NCI-H1930 (cell line): ENCODE measurements around the gene KLKB1.
"Not testable (repeated sequence)": the region's sequence is repeated elsewhere in the genome, so short reads cannot be mapped to it uniquely, and the experiment has no call there.

Experiments
- DNase-seq, 2 experiments: peaks; one replicate each; lab custom pipeline; 2025; lab: John Stamatoyannopoulos, UW

KLKB1 gene

GRCh38 chr4:186265683-186266652 is 38.7 kb downstream of the KLKB1 start, which contains the start of gene F11:
TSS of gene F11 (plus strand) at chr4:186266189. CDS start at chr4:186267137, 948 bp downstream.
- DNase-seq, result no peak

DNA sequence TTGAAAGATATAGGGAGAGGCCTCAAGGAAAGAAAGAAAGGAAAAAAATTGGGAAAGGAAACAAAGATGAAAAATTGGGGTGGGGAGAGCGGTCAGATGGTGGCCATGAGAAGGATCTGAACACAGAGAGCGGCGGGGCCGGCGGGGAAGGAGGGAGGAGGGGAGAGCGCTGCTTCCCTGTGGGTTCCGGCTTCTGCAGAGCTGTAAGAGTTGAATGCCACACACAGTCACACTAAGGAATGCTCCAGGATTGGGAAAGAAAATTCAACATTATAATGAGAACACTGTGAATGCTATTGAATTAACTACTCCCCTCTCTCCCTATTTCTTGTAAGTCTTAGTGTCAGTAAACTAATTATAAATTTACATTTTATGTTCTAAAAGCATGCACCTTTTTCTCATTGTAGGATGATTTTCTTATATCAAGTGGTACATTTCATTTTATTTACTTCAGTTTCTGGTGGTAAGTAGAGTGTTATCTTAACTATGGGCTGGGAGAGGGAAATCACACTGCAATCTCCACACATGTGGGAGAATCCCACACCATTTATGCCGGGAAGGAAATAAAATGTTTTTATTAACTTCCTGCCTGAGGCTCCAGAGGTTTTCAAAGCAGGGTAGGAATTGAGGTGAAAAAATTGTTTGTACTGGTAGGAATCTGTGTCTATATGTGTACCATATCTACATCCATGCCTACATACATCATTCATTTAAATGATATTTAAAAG is 39.6 kb downstream of the KLKB1 start:
- DNase-seq, result no peak

GRCh38 chr4:186271081-186271678 is 43.9 kb downstream of the KLKB1 start:
- DNase-seq, result no peak

DNA sequence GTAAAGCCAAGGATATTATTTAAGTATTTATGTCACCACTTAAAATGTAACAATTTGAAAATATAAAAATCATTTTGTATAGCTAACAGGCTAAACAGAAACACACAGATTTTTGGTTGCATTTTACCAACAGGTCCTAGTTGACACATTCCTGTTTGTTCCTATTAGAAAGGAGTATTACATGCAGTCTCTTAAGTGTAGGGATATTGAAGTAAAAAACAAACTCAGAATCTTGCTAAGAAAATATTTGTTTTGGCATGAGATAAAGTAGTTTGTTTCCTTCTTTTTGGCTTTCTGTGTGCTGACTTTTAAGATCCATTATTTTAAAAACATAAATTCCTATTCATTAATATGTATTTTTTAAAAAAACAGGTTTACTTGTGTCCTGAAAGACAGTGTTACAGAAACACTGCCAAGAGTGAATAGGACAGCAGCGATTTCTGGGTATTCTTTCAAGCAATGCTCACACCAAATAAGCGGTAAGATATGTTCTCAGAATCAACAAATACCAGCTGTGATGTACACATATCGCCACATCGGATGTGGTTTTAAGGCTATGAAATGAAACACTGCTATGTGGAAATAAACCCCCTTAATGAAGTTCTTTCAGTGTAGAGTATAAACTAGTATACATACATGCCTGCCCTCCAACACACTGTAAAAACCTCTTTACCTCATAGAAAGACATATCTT is 45.5 kb downstream of the KLKB1 start:
- no peak for DNase-seq

DNA sequence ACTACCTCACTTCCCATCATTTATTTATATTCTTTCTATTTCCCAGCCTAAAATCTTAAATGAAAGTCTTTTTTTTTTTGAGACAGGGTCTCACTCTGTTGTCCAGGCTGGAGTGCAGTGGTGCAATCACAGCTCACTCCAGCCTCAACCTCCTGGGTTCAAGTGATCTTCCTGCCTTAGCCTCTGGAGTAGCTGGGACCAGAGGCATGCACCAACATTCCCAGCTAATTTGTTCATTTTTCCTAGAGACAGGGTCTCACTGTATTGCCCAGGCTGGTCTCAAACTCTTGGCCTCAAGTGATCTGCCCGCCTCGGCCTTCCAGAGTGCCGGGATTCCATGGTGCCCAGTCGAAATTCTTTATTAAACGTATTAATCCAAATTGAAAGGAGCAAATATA is 46.1 kb downstream of the KLKB1 start:
- DNase-seq, result not testable (repeated sequence)

DNA sequence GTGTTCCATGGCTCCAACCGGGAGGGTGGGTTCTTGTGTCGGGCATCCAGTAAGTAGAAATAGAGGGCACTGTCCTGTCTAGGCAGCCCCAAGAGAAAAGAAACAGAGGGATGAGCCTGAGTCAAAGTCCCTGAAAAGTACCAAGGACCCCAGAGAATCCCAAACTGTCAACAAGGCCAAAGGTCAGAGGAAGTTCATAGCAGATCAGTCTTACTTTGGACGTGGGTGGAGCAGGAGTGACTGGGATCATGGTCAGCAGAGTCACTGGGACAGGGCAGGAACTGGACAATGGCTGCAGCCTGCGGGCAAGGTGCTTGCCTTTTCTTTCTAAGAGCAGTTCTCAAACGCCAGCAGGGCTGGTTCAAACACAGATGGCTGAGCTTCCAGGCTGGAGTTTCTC is 56.0 kb downstream of the KLKB1 start:
- no peak for DNase-seq

- no peak for DNase-seq
Measured at GRCh38 chr4:186285147-186285546, 57.8 kb downstream of the KLKB1 start.

GRCh38 chr4:186286581-186286980 is 59.3 kb downstream of the KLKB1 start:
- DNase-seq, result no peak

DNA sequence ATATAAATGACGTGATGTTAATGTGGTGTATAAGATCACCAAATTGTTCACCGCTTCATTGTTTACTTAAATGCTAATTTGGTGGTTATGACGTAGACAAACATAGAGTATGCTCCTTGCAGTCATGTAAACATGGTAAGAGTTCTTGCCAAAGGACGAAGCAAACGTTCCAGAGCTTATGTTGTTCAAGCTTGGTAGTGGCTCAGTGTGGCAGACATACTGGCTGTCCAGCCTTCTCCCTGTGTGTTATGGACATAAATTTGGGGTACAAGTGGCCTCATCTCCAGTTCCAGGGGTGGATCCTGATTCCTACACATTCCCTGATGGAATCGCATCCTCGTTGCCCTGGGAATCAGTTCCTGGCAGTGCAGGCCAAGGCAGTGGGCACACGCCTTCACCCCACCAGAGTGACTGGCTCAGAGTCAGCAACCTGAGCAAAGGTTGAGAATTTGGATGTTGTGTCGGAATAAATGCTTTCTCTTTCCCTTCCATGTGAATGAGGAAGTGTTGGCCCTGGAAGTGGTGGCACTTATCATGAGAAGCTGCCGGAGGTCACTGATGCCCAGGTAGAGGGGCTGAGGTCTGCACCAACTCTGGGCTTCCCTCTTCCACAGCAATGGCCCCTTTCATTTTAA is 64.1 kb downstream of the KLKB1 start:
- DNase-seq, result no peak

DNA sequence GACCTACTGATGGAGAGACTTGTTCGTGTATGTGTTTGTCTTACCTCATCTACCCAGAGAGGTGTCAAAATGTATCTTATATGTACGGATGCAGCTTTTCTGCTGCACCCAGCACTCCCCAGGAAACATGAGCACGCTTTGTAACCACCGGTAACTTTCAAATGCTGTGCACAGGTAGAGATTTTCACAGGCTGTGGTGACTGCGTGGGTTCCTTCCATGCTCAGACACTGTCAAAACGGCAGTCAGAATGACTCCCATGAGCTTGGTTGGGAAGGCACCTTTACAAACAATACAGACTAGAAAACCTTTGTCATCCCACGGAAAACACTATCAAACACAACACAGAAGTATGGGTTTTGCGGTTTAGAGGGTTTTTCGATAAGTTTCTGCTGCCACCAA is 66.9 kb downstream of the KLKB1 start:
- DNase-seq, result no peak

- no peak for DNase-seq
Measured at GRCh38 chr4:186296481-186296880, 69.2 kb downstream of the KLKB1 start.

DNA sequence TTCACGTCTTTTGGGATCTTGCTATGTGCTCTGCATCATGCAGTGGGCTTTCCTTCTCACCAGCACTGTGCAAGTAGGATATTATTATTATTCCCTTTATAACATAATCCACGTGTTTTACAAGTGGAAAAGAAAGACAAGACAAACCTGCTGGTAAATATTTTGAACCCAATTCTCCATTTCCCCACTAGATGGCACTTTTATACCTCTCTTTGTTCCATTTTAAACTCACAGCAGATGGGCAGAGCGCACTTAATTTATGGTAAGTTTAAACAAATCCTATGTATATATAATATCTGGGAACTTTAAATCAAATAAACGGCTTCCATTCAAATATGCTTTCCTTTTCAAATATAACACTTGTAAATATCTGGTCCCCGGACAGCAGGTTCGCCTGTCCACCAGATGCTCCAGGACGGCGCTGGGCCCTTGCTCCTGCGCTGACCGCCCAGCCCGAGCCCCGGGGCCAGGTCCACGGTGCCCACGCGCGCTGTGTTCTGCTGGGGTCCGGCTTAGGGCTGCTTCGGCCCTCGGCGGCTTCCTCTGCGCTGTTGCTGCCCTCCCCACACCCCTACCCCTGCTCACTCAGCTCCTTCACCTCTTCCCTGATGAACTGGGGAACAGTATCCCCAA is 69.8 kb downstream of the KLKB1 start:
- DNase-seq, result peak in 1 of 2 experiments; percentile 22

GRCh38 chr4:186298031-186298647 is 70.8 kb downstream of the KLKB1 start:
- no peak for DNase-seq

DNA sequence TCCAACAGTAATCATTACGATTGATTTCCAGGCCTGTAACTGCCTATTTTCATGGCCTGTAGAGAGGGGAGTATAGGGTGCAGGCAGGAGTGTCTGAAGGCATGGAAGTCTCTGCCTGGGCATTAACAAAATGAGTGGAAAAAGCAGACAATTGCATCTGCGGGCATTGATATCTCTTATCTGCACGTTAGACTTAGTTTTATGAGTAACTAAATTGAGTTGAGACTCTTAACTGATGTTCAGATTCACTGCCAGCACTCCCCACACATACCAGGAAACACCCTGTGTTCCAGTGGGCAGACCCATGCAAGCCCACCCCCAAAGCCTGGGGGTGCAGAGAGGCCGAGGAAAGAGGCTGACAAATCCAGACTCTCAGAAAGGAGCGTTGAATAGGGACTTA is 72.0 kb downstream of the KLKB1 start:
- DNase-seq, result no peak

- DNase-seq, result no peak
Measured at GRCh38 chr4:186300659-186301390, 73.5 kb downstream of the KLKB1 start.

GRCh38 chr4:186304216-186304615 is 76.9 kb downstream of the KLKB1 start:
- DNase-seq, result no peak

GRCh38 chr4:186304866-186305505 is 77.7 kb downstream of the KLKB1 start:
- no peak for DNase-seq

- no peak for DNase-seq
Measured at GRCh38 chr4:186307497-186307896, 80.2 kb downstream of the KLKB1 start.

DNA sequence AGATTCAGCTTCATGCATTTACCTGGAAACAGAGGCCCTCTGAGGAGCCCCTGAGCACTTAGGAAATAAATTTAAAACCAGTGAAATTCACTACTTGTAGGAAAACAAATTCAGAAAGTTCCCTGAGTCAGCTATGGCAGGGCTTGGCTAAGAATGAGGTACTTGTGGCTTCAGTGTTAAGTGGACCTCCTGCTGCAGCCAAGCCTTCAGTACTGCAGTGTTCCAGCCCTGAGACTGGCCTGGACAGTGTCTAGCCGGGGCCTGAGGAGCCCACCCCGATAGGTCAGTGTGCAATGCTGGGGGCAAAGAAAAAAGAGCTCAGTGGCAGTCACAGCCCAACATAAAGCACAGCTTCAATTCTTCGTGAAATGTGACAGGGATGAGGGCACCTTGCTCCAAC is 80.6 kb downstream of the KLKB1 start:
- DNase-seq, result no peak
